ENCODE measurements around the gene DPM3.
"Not testable (repeated sequence)": the region's sequence is repeated elsewhere in the genome, so short reads cannot be mapped to it uniquely, and the experiment has no call there.

The DPM3 gene

DNA sequence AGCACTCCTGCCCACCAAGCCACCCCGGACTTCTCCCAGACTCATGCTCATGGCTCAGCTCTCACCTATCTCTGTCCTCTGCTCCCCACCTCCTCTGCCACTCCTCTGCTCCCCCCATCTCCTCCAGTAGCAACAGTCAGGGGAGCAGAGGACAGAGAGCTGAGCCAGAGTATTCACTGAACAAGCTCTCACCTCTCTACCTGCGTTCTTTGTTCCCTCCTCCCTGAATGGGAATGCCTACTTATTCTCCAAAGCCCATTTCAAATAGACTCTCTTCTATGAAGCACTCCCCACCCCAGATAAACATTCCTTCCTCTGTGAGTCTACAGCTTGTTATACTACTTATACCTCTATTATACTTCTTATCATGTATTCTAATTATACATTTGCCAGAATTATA lies 19.1 kb downstream of the DPM3 start:
- TF ChIP-seq, protein P1, sequence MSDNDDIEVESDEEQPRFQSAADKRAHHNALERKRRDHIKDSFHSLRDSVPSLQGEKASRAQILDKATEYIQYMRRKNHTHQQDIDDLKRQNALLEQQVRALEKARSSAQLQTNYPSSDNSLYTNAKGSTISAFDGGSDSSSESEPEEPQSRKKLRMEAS (IDR thresholded peaks at IDR 0.05; ENCODE audit: low read depth, low read length) = no peak
- TF ChIP-seq, protein P2, sequence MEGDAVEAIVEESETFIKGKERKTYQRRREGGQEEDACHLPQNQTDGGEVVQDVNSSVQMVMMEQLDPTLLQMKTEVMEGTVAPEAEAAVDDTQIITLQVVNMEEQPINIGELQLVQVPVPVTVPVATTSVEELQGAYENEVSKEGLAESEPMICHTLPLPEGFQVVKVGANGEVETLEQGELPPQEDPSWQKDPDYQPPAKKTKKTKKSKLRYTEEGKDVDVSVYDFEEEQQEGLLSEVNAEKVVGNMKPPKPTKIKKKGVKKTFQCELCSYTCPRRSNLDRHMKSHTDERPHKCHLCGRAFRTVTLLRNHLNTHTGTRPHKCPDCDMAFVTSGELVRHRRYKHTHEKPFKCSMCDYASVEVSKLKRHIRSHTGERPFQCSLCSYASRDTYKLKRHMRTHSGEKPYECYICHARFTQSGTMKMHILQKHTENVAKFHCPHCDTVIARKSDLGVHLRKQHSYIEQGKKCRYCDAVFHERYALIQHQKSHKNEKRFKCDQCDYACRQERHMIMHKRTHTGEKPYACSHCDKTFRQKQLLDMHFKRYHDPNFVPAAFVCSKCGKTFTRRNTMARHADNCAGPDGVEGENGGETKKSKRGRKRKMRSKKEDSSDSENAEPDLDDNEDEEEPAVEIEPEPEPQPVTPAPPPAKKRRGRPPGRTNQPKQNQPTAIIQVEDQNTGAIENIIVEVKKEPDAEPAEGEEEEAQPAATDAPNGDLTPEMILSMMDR (IDR thresholded peaks at IDR 0.05; ENCODE audit: low read depth, low read length) = no peak
- no peak for TF ChIP-seq POLR2A (IDR thresholded peaks at IDR 0.05; ENCODE audit: extremely low read depth, insufficient read length)
- TF ChIP-seq MYC (IDR thresholded peaks at IDR 0.05; ENCODE audit: low read depth, low read length) = no peak
- no peak overlapping the region for H3K4me3 ChIP-seq (ENCODE audit: low read depth, low read length)
- no peak for DNase-seq (ENCODE audit: low read depth)

DNA sequence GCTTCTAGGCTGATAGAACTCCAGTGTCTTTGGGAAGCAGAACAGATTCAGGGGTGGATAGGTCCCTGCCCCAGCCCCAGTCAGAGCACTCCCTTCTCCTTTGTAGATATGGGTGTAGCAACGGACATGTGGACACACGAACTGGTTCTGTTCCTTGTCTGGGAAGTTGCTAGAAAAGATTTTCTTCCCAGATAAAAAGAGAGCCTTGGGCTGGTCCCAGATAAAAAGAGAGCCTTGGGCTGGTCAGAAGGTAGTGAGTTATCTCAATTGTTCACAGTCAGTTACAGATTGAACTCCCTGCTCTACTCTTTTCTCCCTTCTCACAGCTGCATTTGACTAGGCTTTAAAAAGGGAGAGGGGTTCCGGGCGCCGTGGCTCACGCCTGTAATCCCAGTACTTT lies 20.1 kb downstream of the DPM3 start:
- H3K4me3 ChIP-seq (ENCODE audit: low read depth, low read length) = no peak overlapping the region
- DNase-seq (ENCODE audit: low read depth) = no peak
- TF ChIP-seq, protein P2 (IDR thresholded peaks at IDR 0.05; ENCODE audit: low read depth, low read length) = no peak
- TF ChIP-seq MYC (IDR thresholded peaks at IDR 0.05; ENCODE audit: low read depth, low read length) (no peak), POLR2A (IDR thresholded peaks at IDR 0.05; ENCODE audit: extremely low read depth, insufficient read length) (no peak)
- TF ChIP-seq, protein P1 (IDR thresholded peaks at IDR 0.05; ENCODE audit: low read depth, low read length) = no peak

DNA sequence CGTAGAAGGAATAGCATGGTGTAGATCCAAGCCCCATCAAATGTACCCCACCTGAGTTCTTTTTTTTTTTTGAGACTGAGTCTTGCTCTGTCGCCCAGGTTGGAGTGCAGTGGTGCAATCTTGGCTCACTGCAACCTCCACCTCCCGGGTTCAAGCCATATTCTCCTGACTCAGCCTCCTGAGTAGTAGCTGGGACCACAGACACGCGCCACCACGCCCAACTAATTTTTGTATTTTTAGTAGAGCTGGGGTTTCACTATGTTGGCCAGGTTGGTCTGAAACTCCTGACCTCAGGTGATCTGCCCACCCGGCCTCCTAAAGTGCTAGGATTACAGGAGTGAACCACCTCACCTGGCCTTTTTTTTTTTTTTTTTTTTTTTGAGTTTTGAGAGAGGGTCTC lies 22.2 kb downstream of the DPM3 start:
- not testable (repeated sequence) for H3K4me3 ChIP-seq (ENCODE audit: low read depth, low read length); DNase-seq (ENCODE audit: low read depth)

DNA sequence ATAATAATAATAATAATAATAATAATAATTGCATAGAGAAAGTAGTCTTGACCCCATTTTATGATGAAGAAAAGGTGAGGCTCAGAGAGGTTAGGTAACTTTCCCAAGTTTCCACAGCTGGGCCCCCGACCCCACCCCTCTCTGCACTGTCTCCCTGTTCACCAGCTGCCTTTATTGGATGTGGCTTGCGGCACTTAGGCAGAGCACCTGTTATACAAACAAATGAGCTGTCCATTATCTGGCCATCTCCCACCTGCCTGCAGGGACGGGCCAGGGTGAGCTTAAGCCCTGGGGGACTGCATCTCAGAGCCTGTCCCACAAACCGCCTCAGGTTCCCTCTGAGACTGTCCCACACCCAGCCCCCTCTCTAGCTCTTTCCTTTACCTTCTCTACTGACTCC lies 22.7 kb downstream of the DPM3 start:
- DNase-seq (ENCODE audit: low read depth) = no peak
- TF ChIP-seq POLR2A (IDR thresholded peaks at IDR 0.05; ENCODE audit: extremely low read depth, insufficient read length) (no peak), MYC (IDR thresholded peaks at IDR 0.05; ENCODE audit: low read depth, low read length) (no peak)
- TF ChIP-seq, protein P2 (IDR thresholded peaks at IDR 0.05; ENCODE audit: low read depth, low read length) = no peak
- TF ChIP-seq, protein P1 (IDR thresholded peaks at IDR 0.05; ENCODE audit: low read depth, low read length) = no peak
- H3K4me3 ChIP-seq (ENCODE audit: low read depth, low read length) = no peak overlapping the region

DNA sequence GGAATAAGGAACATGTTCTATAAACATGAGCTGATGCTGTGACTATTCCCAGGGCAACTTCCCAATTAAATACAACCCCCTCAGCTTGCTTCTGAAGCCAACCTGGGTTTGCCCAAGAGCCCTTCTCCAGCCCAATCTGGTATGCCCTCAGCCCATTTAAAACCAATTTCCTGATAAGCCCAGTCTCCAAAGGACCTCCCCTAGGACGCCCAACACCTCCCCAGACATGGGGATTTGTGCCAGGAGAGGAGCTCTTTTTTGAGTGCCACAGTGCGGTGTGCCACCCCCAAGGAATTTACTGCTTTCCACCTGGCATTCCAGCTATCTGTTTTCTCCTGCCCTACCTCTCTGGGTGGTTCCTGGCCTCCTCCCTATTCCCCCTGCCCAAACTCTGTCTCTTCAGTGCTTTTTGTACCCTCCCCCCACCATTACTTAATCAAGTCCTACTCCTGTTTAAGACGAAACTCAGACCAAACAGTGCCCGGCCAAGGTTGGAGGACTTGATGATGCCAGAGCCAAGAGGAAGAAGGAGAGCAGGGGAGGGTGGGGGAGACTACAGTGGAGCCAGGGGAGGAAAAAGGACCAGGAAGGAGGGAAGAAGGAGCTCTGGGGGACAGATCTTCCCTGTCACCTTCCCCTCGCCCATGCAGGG lies 24.1 kb downstream of the DPM3 start:
- no peak overlapping the region for H3K4me3 ChIP-seq (ENCODE audit: low read depth, low read length)
- DNase-seq (ENCODE audit: low read depth) = no peak
- TF ChIP-seq, protein P2 (IDR thresholded peaks at IDR 0.05; ENCODE audit: low read depth, low read length) = no peak
- TF ChIP-seq POLR2A (IDR thresholded peaks at IDR 0.05; ENCODE audit: extremely low read depth, insufficient read length) (no peak), MYC (IDR thresholded peaks at IDR 0.05; ENCODE audit: low read depth, low read length) (no peak)
- TF ChIP-seq, protein P1 (IDR thresholded peaks at IDR 0.05; ENCODE audit: low read depth, low read length) = no peak

DNA sequence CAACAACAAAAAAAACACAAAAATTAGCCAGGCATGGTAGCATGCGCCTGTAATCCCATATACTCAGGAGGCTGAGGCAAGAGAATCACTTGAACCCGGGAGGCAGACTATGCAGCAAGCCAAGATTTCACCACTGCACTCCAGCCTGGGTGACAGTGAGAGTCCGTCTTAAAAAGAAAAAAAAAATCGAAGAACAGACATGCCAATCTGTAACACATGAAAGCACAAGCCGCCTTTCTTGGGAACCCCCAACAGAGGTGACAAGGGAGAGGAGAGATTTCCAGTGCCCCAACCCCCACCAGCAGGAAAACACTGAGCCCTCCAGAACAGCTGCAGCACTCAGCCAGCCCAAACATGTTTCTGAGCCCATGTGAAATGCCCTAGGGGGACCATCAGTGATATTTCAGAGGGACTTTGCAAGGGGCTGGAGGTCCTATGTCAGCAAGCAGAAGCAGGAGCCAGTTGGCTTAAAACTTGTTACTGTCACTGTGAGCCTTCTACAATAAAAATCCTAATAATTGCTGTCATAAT lies 26.8 kb downstream of the DPM3 start:
- H3K4me3 ChIP-seq (ENCODE audit: low read depth, low read length) = no peak overlapping the region
- TF ChIP-seq, protein P1 (IDR thresholded peaks at IDR 0.05; ENCODE audit: low read depth, low read length) = no peak

DNA sequence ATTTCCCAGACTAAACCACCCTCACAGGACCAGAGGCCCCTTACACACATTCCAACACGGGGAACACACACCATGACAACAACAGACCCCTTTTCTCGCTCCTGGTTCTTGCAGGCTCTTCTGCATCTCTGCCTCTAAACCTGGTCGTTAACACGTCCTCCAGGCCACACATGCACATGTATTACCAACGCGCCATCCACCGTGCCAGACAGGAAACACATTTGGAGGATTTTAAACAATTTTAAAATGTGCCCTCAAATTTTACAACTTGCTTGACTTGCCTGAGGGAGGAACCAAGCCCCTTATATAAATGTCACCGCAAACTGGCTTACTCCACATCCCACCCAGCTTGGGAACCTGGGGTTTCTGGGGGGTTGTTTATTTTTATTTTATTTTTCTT lies 29.5 kb downstream of the DPM3 start:
- no peak for TF ChIP-seq MYC (IDR thresholded peaks at IDR 0.05; ENCODE audit: low read depth, low read length)
- TF ChIP-seq, protein P1 (IDR thresholded peaks at IDR 0.05; ENCODE audit: low read depth, low read length) = no peak

More for the DNA sequence above, 26.8 kb downstream of the DPM3 start:
- no peak for DNase-seq (ENCODE audit: low read depth)

More for the DNA sequence above, 29.5 kb downstream of the DPM3 start:
- H3K4me3 ChIP-seq (ENCODE audit: low read depth, low read length) = no peak overlapping the region
- DNase-seq (ENCODE audit: low read depth) = no peak
